Liver (tissue), 9 donors: Measurements from ENCODE around the gene TMEM184C. TPM values are rescaled to one million over a fixed set of nuclear protein-coding genes. Genes with fewer than 3 reads are reported as not detected.

Experiments used
- DNase-seq: peaks from one replicate; pipeline ENCODE4 v3.0.0-alpha.2; 2017; ENCODE audit warnings: low spot score
- H3K27ac ChIP-seq, 2 donors: one replicate each; pipeline ENCODE4 v1.7.0; 2013; ENCODE audit warnings: inconsistent platforms in 2 of 2, low read length in 2 of 2, control low read depth in 1 of 2, low read depth in 1 of 2, mild to moderate bottlenecking in 1 of 2
- H3K27me3 ChIP-seq, 4 donors: one replicate each; pipeline versions ENCODE4 v1.6.1 to v1.7.0; 2013; ENCODE audit warnings: low read length in 3 of 4, inconsistent platforms in 1 of 4, mild to moderate bottlenecking in 1 of 4, moderate library complexity in 1 of 4; ENCODE audit not compliant: control insufficient read depth in 4 of 4, insufficient read depth in 4 of 4
- H3K36me3 ChIP-seq, 4 donors: one replicate each; pipeline versions ENCODE4 v1.6.1 to v1.7.0; 2013; ENCODE audit warnings: low read length in 3 of 4, mild to moderate bottlenecking in 3 of 4, low read depth in 1 of 4, moderate library complexity in 1 of 4; ENCODE audit not compliant: control insufficient read depth in 4 of 4, insufficient read depth in 3 of 4
- H3K4me1 ChIP-seq, 4 donors: one replicate each; pipeline versions ENCODE4 v1.6.1 to v1.7.0; 2013; ENCODE audit warnings: low read length in 3 of 4, mild to moderate bottlenecking in 3 of 4, moderate library complexity in 1 of 4; ENCODE audit not compliant: control insufficient read depth in 4 of 4, insufficient read depth in 4 of 4
- H3K4me3 ChIP-seq, 3 donors: one replicate each; pipeline versions ENCODE4 v1.6.1 to v1.7.0; 2013; ENCODE audit warnings: low read length in 3 of 3, control low read depth in 1 of 3, low read depth in 1 of 3, mild to moderate bottlenecking in 1 of 3
- H3K9ac ChIP-seq, 2 donors: one replicate each; pipeline ENCODE4 v1.7.0; 2013; ENCODE audit warnings: low read length in 2 of 2, mild to moderate bottlenecking in 2 of 2, moderate library complexity in 2 of 2, control low read depth in 1 of 2, low read depth in 1 of 2
- H3K9me3 ChIP-seq, 4 donors: one replicate each; pipeline versions ENCODE4 v1.6.1 to v1.7.0; 2013; ENCODE audit warnings: low read length in 3 of 4; ENCODE audit not compliant: control insufficient read depth in 4 of 4
- CTCF ChIP-seq: fragments of 150-350 bp; IDR thresholded peaks from 2 replicates; pipeline ENCODE4 v1.5.1; 2017; ENCODE audit warnings: improper control_type of control experiment, low read depth, low read length; ENCODE audit not compliant: missing input control
- EGR1 ChIP-seq, 2 donors: IDR thresholded peaks; 2 replicates each; pipeline ENCODE4 v1.6.1; 2016 to 2018; ENCODE audit warnings: antibody characterized with exemption in 2 of 2, low read depth in 2 of 2
- FOXA1 ChIP-seq: IDR thresholded peaks from 2 replicates; pipeline ENCODE4 v1.6.1; 2016; ENCODE audit warnings: antibody characterized with exemption
- FOXA2 ChIP-seq: IDR thresholded peaks from 2 replicates; pipeline ENCODE4 v1.6.1; 2016; ENCODE audit warnings: antibody characterized with exemption
- HNF4A ChIP-seq, 2 donors: conservative IDR thresholded peaks; 2 replicates each; pipeline ENCODE4 v1.6.1; 2016; ENCODE audit warnings: antibody characterized with exemption in 2 of 2, mild to moderate bottlenecking in 2 of 2
- NR2F2 ChIP-seq: IDR thresholded peaks from 2 replicates; pipeline ENCODE4 v1.6.1; 2016; ENCODE audit warnings: antibody characterized with exemption
- RAD21 ChIP-seq, 2 donors: IDR thresholded peaks; 2 replicates each; pipeline ENCODE4 v1.6.1; 2016; ENCODE audit warnings: antibody characterized with exemption in 2 of 2, mild to moderate bottlenecking in 2 of 2
- REST ChIP-seq: IDR thresholded peaks from 2 replicates; pipeline ENCODE4 v1.6.1; 2016; ENCODE audit warnings: antibody characterized with exemption, mild to moderate bottlenecking
- TAF1 ChIP-seq: conservative IDR thresholded peaks from 2 replicates; pipeline ENCODE4 v1.6.1; 2016; ENCODE audit warnings: antibody characterized with exemption, mild to moderate bottlenecking
- WGBS: extraction: QIAGEN DNeasy Blood & Tissue Kit; methylation state at CpG from one replicate; pipeline ENCODE4 v1.1.7; 2013; 5-methylcytosine and 5-hydroxymethylcytosine counted together
- polyA plus RNA-seq, 2 donors: library from polyadenylated mRNA; stranded (reverse) in 1 of 2; unstranded in 1 of 2; fragments of 200-250 nt in 1 of 2; fragments of >200 nt in 1 of 2; fragmentation: Nextera tagmentation in 1 of 2; extraction: Ambion mirVana in 1 of 2; gene quantifications; one replicate each; pipeline versions ENCODE4 v1.2.1 to v1.2.3, GENCODE V29; 2013 to 2015
- total RNA-seq, 2 donors: library from RNA; depleted of rRNA; stranded (reverse); fragments of >200 nt; gene quantifications; one replicate each; pipeline ENCODE4 v1.2.3, GENCODE V29; 2014
- TF ChIP-seq, protein P1 (sequence below): IDR thresholded peaks from 2 replicates; pipeline ENCODE4 v1.6.1; 2016; ENCODE audit warnings: antibody characterized with exemption
- donor health status: healthy.
- donor health status: healthy.
- donor health status: healthy.
- donor health status: healthy.
- donor health status: healthy.

Gene TMEM184C
- total and polyA plus RNA-seq, 4 donors: 9.1 to 31.4 (median 13.4) TPM

GRCh38 chr4:147704846-147705245 lies 87.6 kb downstream of the TMEM184C start:
- H3K27me3 ChIP-seq: peaks cover 0 to 3% (median 0%) of the 10 kb centered on the region in 4 donors
- TF ChIP-seq, protein P1, sequence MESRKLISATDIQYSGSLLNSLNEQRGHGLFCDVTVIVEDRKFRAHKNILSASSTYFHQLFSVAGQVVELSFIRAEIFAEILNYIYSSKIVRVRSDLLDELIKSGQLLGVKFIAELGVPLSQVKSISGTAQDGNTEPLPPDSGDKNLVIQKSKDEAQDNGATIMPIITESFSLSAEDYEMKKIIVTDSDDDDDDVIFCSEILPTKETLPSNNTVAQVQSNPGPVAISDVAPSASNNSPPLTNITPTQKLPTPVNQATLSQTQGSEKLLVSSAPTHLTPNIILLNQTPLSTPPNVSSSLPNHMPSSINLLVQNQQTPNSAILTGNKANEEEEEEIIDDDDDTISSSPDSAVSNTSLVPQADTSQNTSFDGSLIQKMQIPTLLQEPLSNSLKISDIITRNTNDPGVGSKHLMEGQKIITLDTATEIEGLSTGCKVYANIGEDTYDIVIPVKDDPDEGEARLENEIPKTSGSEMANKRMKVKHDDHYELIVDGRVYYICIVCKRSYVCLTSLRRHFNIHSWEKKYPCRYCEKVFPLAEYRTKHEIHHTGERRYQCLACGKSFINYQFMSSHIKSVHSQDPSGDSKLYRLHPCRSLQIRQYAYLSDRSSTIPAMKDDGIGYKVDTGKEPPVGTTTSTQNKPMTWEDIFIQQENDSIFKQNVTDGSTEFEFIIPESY: no peak
- no peak for TF ChIP-seq FOXA2
- no peak for TF ChIP-seq REST
- no peak for TF ChIP-seq RAD21 (IDR thresholded peaks at IDR 0.05)
- no peak for TF ChIP-seq TAF1
- no peak for TF ChIP-seq NR2F2
- TF ChIP-seq HNF4A (conservative IDR thresholded peaks at IDR 0.05): no peak
- TF ChIP-seq EGR1 (IDR thresholded peaks at IDR 0.05; ENCODE audit: low read depth in 2 of 2): no peak
- no peaks in the 10 kb centered on the region for H3K9me3 ChIP-seq
- no peak overlapping the region for H3K4me3 ChIP-seq
- H3K36me3 ChIP-seq: no peaks in the 10 kb centered on the region
- no peak for DNase-seq
- no peak overlapping the region for H3K27ac ChIP-seq
- WGBS: 35% methylated on average over 1 of the region's 1 CpG
- no peaks in the 10 kb centered on the region for H3K4me1 ChIP-seq
- H3K9ac ChIP-seq: no peak overlapping the region

GRCh38 chr4:147707892-147708672 lies 90.9 kb downstream of the TMEM184C start:
- Histone ChIP-seq H3K36me3 (no peaks in the 10 kb centered on the region), H3K9ac (no peak overlapping the region), H3K27ac (no peak overlapping the region), H3K4me1 (no peaks in the 10 kb centered on the region), H3K9me3 (no peaks in the 10 kb centered on the region), H3K27me3 (no peaks in the 10 kb centered on the region), H3K4me3 (no peak overlapping the region)
- DNase-seq: no peak
- no peak for TF ChIP-seq FOXA1
- TF ChIP-seq RAD21 (IDR thresholded peaks at IDR 0.05): peak; percentile 93 to 94
- TF ChIP-seq CTCF: peak; percentile 92
- WGBS: 34% methylated on average over 7 of the region's 7 CpGs
